NCI-H2227 treated with DMSO at 0.1 percent for 48 hours (cell line): ENCODE results near the gene DPRX.

ENCODE experiments used
- DNase-seq: peaks from one replicate; lab custom pipeline; 2025; lab: John Stamatoyannopoulos, UW

Gene DPRX, protein sequence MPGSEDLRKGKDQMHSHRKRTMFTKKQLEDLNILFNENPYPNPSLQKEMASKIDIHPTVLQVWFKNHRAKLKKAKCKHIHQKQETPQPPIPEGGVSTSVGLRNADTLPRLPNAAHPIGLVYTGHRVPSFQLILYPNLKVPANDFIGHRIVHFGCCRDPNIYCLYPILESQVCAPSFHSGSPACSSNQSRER

GRCh38 chr19:53631949-53632407 lies at the start of gene DPRX:
Gene DPRX, plus strand, starts transcription at chr19:53631999. Its CDS starts 108 bp downstream, at chr19:53632107.
- DNase-seq, result no peak

DNA sequence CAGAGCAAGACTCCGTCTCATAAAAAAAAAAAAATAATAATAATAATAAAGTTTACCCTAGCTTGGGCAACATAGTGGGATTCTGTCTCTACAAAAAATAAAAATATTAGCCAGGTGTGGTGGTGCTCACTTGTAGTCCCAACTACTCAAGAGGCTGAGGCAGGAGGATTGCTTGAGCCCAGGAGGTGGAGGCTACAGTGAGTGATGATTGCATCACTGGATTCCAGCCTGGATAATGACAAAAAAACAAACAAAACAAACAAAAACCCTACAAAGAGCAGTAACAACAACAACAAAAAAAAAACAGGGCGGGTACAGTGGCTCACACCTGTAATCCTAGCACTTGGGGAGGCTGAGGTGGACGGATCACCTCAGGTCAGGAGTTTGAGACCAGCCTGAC lies 48.6 kb upstream of the DPRX start:
- no peak for DNase-seq

GRCh38 chr19:53586277-53586691 lies 45.5 kb upstream of the DPRX start:
- no peak for DNase-seq

DNA sequence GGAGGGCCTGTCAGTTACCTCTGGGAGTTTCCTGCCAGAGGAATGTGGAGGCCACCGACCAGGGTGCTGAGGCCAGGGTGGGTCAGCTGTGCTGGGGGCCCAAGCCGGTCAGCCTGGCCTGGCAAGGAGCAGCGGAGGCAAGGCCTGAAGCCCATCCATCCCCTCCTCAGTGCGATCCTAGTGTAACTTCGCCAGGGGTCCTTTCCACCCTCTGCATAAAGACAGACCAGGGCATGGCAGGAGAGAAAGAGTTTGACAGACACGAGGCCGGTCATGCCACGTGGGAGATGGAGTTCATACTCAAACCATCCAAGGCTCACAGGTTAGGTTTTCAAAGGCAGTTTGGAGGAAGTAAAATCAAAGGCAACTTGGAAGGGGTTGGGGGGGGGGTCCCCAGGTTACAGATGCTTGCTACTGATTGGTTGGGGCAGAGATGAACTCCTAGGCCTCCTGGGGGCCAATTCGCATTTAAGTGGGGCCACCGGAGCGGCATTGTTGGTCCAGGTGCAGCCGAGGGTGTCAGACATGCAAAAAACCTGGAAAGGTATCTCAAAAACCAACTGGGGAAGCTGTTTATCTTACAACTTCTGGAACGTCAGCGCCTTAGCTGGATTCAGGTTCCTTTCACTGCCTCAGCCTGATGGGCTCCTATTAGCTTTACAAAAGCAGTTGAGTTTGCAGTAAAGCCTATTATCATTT lies 36.8 kb upstream of the DPRX start:
- DNase-seq, result no peak

- no peak for DNase-seq
These were observed 36.3 kb upstream of the DPRX start for GRCh38 chr19:53595510-53595867.

- DNase-seq, result no peak
These were observed 35.7 kb upstream of the DPRX start for GRCh38 chr19:53596056-53596455.

DNA sequence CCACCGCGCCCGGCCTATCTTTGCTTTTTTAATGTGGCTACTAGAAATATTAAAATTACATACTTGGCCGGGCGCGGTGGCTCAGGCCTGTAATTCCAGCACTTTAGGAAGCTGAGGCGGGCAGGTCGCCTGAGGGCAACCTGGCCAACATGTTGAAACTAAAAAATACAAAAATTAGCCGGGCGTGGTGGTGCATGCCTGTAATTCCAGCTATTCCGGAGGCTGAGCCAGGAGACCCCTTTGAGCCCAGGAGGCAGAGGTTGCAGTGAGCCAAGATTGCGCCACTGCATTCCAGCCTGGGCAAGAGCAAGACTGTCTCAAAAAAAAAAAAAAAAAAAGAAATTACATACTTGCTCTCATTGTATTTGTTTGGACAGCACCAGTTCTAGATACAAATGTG lies 34.8 kb upstream of the DPRX start:
- no peak for DNase-seq

DNA sequence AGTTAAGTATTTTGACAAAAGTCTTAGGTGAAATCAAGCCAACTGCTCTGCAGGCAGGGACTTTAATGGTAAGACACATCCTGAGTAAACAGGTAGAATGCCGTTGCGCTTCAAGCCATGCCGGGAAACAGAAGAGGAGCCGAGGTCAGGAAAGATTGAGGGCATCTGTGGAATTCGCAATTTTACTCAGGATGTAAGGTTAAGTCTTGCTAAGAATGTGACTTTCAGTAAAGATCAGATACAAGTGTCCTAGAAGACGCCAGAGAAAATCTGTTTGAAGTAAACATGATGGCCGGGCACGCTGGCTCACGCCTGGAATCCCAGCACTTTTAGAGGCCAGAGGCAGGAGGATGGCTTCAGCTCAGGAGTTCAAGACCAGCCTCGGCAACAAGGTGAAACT lies 33.4 kb upstream of the DPRX start:
- DNase-seq, result no peak

DNA sequence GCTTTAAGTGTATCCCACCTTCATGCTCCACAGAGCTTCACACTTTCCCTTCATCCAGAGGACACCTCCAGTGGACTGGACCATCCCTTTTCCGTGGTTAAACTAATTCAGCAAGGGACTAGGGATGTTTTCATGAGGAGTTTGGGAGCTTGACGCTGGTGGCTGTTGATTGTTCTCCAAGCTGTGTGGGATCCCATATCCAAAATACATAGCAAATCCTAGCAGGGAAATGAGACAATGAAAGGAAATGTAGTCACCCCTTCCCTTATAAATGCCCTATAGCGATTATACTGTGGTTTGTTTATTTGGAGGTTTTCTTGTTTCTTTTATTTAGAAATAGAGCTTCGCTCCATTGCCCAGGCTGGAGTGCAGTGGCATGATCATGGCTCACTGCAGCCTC lies 31.6 kb upstream of the DPRX start:
- DNase-seq, result no peak

- DNase-seq, result no peak
These were observed 25.8 kb upstream of the DPRX start for GRCh38 chr19:53606031-53606430.

- DNase-seq, result no peak
These were observed 23.4 kb upstream of the DPRX start for GRCh38 chr19:53608381-53608780.

DNA sequence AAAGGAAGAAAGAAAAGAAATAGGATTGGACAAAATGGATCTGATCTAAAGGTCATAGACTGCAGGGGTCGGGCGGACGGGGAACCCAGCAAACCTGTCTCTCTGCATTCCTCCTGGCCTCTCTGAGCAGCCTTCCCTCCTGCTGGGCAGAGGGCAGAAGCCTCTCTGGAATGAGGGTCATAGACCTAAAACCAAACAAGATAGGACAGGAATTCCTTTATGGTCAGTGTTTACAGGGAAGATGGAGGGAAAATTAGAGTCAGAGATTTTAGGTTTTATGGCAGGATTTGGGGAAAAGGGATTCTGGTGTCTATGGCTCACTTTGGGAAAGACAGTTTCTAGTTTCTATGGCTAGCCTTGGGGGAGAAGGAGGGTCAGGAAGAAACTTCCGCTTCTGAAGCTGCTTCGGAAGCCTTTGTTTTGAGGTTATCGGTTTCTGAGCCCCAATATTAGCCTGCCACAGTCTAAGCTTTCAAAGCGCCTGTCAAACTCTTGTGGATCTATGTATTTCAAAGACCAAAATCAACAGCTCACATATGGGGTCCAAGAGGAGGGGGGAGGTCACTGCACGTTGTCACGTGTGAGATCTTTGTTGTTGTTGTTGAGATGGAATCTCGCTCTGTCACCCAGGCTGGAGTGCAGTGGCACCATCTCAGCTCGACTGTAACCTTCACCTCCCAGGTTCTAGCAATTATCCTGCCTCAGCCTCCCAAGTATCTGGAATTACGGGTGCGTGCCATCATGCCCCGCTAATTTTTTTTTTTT lies 18.9 kb upstream of the DPRX start:
- no peak for DNase-seq

- no peak for DNase-seq
These were observed 9.7 kb upstream of the DPRX start for GRCh38 chr19:53621885-53622740.

- no peak for DNase-seq
These were observed 6.8 kb upstream of the DPRX start for GRCh38 chr19:53624771-53625545.

DNA sequence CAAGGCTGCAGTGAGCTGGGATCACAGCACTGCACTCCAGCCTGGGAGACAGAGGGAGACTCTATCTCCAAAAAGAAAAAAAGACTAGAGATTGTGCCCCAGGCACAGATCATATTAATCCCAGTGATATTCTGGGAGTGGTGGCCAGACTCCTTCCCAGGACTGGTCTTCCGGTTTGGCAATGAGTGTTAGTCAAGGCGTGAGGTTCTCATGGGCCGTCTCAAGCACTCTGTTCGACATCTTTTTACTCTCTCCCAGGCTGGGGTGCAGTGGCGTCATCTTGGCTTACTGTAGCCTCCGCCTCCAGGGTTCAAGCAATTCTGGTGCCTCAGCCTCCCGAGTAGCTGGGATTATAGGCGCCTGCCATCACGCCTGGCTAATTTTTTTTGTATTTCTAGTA lies 5.3 kb upstream of the DPRX start:
- no peak for DNase-seq

GRCh38 chr19:53626976-53627375 lies 4.8 kb upstream of the DPRX start:
- DNase-seq, result no peak

DNA sequence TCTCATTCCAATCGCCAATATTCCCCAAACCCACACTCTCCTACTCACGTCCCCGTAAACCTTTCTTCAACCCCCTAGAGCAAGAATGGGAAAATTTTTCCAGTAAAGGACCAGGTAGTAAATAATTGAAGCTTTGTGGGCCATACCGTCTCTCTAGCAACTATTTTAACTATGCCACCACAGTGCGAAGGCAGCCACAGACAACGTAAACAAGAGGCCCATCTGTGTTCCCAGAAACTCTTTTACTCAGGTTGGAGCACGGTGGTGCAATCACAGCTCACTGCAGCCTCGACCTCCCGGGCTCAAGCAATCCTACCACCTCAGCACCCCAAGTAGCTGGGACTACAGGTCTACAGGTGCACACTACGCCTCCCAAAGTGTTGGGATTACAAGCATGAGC lies 3.0 kb downstream of the DPRX start:
- DNase-seq, result no peak

GRCh38 chr19:53639471-53639870 lies 7.7 kb downstream of the DPRX start:
- no peak for DNase-seq

- DNase-seq, result no peak
These were observed 10.7 kb downstream of the DPRX start for GRCh38 chr19:53642381-53643099.

GRCh38 chr19:53644061-53644816 lies 12.4 kb downstream of the DPRX start:
- DNase-seq, result no peak
